Fibroblast of skin of abdomen (primary cell): ENCODE results near the gene MGAT4C.
"Not testable (repeated sequence)": the region's sequence is repeated elsewhere in the genome, so short reads cannot be mapped to it uniquely, and the experiment has no call there.

ENCODE experiments used
- DNase-seq: peaks from one replicate; pipeline ENCODE4 v3.0.0-alpha.2; 2013

The MGAT4C gene

DNA sequence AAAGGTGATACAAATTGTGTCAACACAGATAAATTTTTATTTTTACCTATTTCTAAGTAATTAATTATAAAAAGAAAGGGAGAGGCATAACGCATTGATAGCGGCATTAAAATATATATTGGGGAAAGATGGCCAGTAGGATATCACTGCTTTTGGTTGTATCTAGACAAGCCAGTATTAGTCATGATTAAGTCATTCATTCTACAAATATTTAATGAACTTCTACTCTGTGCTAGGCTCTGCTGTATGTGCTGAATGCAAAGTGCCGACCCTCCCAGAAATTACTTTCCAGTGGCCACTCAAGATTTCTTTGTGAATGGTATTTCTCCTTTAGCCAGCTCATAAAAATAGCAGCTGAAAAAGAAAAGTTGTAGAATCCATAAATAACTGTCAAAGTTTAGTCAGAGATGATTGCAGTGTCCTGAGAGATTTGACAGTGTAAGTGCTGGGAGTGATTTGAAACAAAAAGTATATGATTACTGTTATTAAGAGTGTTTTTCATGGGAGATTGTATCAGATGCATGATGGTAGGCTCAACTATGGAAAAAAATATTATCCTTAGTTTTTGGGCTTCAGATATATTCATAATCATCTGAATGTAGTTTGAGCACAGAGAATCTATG, 133.2 kb downstream of the MGAT4C start:
- peak; percentile 6 for DNase-seq

DNA sequence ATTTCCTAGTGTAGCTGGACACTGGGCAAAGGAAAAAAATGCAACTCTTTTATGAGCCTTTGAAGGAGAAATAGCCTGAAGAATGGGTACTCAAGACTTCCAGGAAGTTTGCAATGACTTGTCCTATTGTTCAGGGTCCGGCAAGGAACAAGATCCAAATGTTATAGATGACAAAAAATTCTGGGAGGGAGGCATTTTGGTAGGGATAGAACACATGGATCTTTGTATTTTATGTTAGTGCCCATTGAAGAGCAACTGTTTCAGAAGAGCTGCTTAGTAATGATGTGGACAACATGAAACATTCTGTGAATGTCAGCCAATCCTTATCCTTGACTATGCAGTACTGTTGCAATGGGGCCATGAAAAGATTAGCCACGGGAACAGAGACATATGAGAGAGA, 138.0 kb downstream of the MGAT4C start:
- no peak for DNase-seq

DNA sequence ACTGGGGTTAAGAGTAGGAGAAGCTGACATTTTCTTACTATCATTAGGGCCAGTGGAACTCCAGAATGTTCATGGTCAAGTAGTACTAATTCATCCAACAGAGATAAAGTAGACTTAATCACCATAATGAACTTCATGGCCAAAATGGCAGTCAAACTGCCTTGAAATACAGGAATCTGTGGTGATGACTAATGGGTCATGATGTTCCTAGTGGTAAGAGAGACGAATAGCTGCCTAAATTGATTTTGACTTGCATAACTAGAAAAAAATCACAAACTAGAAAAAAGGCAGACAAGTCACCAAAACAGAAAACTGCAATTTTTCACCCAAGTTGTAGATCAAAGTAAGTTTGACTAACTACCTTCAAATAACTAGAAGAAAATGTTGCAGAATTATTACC, 138.5 kb downstream of the MGAT4C start:
- DNase-seq = peak; percentile 69

DNA sequence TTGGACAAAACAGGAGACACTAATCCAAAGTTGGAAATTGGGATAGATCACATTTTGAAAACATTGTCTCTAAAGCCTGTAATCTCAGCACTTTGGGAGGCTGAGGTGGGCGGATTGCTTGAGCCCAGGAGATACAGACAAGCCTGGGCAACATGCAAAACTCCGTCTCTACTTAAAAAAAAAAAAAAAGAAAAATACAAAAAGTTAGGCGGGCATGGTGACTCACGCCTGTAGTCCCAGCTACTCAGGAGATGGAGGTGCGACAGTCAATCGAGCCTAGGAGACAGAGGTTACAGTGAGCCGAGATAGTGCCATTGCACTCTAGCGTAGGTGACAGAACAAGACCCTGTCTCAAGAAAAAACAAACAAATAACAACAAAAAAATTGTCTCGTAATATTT, 152.1 kb downstream of the MGAT4C start:
- DNase-seq = no peak

DNA sequence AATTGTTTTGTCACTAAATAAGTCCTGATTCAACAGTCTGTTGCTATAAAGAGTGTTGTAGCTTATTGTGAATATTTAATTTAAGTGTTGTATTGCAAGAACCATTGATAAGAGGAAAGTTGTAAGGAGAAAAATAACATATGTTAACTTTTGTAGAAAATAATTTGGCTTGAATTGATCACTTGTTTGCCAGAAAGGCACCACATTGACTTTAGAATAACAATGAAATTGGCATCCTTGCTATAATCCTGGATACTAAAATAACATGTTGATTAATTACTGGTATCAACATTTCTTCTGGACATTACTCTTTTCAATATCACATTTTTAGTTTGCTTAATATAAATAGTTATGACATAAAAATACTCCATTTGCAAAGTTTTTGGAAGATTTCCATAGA, 159.0 kb downstream of the MGAT4C start:
- no peak for DNase-seq

DNA sequence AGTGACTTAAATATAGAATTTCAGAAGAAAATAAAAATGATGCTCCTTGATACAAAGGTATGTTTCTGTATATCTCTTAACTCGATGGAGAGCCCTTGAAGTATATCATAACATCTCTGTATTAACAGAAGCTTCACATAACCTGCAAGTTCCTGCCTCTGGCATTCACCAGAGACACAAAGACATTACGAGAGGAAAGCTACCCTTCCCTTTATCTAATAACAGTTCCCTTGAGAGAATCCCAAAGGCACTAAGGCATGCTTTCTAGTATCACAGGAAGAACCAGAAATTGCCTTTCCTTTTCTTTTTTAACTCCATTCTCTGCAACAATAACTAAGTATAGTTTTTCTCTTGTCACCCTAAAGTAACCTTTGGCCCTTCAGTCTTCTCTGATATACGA, 164.5 kb downstream of the MGAT4C start:
- no peak for DNase-seq

DNA sequence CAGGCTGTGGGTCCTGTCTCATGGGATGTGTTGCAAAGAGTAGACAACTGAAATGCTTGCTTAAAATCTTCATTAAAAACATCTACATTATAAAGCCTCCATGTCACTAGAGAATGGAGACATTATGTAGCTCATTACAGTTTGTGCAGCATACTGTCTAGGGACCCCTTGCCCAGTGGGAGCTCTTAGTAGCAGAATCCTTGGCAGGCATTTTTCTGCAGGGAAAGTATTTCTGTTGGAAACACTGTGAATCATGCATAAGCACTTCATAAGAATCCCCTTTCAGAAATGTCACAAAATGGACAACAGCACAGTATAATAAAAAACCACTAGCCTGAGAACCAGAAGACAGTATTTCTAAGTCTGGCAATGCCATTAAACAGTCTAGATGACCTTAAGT, 174.3 kb downstream of the MGAT4C start:
- DNase-seq = no peak

DNA sequence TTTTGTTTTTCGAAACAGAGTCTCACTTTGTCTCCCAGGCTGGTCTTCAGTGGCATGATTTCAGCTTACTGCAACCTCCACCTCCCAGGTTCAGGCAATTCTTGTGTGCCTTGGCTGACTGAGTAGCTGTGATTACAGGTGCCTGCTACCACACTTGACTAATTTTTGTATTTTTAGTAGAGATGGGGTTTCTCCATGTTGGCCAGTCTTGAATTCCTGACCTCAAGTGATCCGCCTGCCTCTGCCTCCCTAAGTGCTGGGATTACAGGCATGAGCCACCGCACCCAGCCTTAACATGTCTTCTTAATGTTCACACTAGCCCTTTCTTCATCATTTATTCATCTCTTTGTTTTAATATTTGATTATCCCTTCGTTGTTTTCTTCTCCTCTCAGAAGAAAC, 197.1 kb downstream of the MGAT4C start:
- not testable (repeated sequence) for DNase-seq

DNA sequence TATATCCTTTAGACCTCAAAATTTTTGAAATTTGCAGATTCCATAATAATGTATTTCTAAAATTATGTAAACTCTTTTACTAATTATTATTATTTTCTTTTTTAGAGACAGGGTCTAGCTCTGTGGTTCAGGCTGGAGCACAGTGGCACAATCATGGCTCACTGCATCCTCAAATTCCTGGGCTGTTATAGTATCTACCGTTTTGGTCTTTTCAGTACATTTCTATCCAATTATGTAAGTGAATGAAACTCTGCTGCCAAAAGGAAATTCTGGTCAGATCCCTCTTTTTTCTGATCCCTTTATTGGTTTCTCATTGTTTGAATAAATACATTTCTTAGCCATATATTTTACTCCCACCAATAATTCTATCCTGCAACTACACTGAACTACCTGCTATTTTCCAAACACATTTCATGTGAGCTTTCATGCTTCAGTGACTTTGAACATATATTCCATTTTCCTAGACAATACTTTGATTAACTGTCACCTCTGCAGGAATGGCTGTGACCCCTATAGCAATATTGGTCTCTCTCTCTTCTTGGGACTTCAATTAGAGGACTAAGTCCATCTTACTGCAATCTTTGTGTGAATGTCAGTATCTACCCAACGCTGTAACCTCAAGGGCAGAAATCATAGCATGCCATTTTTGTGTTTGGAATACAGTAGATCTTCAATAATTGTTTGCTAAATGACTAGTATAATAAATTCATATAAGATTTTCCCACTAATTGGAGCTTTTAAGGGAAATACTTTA, 198.9 kb downstream of the MGAT4C start:
- DNase-seq = no peak

DNA sequence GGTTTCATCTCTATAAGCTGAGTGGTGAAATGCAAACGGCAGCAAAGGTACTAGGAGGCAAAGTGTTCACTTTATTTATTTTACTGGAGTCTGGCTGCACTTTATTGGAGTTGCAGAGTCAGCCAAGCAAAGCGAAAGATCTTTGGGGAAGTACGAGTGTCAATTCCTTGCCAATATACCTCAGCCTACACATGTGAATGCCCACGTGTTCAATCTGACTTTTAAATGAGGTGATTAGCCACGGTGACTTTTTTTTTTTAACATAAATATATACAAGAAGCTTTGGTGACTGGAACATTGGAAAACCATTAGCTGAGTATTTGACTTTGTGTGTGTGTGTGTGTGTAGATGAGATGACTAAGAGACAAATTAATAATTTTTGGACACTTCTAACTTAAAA, 203.3 kb downstream of the MGAT4C start:
- DNase-seq = no peak

DNA sequence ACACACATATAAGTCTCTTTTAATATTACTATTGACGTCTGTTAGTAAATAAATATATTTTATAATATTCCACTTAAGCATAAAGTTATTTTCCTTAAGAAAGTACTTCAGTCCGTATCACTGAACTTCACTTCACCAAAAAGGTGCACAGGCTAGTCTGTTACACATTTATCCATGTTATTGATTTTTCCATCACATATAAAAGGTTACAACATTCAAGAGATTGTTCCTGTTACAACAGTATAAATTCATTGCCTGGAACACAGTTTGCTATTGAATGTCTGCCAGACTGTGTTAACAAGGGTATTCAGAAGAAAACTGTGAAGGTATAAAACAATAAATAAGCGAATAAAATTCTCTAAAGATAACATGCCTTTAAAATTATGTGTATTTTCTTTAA, 206.2 kb downstream of the MGAT4C start:
- DNase-seq = no peak

DNA sequence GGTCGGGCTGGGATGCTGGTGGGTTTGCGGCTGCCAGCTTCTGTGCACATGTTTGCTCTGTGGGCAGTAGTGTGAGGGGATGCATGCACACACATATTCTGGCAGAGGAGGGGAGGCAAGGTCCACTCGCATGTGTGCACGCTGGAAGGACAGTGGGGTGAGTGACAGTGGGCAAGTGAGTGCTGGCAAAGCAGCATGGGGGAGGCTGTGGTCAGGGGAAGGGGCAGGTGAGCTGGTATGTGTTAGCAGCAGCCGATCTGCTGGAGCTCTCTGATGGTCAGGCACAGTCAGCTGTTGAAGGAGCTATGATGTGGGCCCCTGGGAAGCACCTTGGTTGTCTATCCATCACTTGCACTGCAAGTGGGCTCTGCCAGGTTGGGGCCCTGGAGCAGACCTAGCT, 211.8 kb downstream of the MGAT4C start:
- no peak for DNase-seq

DNA sequence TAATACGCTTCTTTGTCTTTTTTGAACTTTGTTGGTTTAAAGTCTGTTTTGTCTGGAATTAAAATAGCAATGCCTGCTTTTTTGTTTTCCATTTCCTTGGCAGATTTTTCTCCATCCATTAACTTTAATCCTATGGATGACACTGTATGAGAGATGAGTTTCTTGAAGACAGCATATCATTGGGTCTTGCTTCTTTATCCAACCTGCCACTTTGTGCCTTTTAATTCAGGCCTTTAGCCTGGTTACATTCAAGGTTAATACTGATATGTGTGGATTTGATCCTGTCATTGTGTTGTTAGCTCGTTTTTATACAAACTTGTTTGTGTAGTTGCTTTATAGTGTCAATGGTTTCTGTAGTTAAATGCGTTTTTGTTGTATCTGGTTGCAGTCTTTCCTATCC, 214.1 kb downstream of the MGAT4C start:
- no peak for DNase-seq

DNA sequence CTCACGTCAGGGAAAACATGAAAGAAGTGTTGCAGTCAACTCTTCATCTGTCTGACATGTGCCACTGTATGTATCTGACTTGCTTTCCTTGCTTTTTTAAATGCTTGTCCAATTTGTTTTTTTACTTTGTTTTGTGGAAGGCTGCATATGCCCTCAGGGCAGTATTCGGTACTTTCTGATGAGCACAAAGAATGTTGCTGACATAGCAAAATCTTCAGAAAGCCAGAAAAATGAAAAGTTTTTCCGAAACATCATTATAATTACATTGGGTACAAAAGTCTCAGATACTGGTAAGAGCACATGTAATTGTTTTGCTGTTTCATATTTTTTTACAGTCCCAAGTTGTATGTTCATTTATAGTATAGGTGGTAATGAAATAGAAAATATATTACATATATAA, 237.8 kb downstream of the MGAT4C start:
- DNase-seq = no peak

DNA sequence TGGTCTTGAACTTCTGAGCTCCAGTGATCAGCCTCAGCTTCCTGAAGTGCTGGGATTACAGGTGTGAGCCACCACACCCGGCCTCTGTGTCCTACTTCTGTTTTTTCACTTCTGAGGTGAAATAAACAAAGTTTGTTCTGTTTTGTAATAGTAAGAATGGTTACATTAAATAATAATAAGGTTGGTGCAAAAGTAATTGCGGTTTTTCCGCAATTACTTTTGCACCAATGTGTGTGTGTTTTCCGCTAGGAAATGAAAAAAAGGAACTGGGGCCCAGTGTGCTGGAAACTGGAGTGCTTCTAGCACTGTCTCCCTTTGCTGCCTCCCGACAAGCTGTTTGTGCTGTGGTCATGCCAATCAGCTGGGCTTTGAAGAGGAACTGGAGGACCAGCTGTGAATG, 241.2 kb downstream of the MGAT4C start:
- DNase-seq = no peak

DNA sequence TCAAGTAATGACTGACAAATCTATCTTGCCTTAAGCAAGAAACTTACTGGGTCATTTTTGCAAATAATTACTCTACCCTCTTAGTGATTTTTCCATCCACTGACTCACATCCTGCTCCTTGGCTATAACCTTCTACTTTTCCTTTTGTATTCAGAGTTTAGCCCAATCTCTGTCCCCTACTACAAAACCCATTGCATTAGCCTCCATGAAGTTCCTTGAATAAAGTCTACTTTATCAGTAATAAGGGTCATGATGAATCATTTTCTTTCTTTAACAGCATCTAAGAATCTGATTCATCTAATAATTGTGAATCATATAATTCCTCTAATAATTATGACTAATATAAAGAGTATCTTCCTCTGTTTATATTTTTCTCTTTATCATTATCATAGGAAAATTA, 249.5 kb downstream of the MGAT4C start:
- DNase-seq = no peak

DNA sequence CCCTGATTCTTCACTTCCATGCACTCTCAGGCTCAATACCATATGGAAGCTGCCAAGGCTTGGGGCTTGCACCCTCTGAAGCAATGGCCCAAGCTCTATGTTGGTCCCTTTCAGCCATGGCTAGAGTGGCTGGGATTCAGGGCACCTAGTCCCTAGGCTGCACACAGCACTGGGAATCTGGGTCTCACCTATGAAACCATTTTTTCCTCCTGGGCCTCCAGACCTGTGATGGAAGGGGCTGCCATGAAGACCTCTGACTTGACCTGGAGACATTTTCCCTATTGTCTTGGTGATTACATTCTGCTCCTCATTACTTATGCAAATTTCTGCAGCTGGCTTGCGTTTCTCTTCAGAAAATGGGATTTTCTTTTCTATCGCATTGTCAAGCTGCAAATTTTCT, 258.1 kb downstream of the MGAT4C start:
- no peak for DNase-seq

DNA sequence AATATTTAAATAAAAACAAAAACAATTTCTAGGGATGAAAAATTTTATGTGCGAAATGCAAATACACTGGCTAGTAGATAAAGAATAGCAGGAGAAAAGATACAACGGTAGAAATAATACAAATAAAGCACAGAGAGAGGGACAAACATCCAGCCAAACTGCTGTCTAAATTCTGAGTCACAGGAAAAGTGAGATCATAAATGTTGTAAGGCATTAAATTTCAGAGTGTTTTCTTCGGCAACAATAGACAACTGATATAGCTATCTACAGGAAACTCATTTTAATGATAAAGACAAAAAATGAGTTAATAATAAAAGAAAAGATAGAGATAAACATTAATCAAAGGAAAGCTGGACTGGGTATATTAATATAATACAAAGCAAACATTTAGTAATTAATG, 259.9 kb downstream of the MGAT4C start:
- no peak for DNase-seq

DNA sequence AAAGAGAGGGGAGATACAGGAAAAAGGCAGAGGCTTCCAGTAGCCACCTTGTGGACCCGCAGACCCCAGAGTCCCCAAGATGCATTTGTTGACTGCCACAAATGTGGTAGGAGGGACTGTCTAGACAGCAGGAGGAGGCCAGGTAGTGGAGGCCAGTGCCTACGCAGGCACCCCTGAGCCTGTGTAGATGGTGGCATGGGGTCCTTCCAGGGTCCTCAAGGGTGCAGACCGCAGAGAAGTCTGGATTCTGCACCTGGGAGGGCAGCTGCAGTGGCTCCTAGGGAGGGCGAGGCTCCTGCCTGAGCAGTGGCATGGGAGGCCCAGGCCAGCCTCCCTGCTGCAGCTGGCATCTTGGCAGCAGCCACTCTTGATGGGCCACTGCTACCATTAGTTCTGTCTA, 262.4 kb downstream of the MGAT4C start:
- DNase-seq = no peak

DNA sequence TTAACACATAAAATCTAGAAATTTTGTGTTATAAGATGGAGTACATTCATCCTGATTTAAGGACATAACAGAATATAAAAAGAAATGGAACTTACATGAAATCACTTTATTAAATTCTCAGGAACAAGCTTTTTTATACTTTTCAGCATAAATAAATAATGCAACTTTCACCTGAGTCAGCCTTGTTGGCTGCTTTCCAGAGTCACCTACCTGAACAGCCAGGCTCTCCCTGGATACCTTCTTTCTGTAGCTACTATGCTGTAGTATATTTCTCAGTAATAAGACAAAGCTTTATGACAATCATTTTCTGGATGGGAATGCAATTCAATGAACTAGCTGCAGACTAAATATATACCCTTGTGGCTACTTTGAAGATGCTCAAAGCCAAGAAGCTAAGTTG, 270.2 kb downstream of the MGAT4C start:
- no peak for DNase-seq

DNA sequence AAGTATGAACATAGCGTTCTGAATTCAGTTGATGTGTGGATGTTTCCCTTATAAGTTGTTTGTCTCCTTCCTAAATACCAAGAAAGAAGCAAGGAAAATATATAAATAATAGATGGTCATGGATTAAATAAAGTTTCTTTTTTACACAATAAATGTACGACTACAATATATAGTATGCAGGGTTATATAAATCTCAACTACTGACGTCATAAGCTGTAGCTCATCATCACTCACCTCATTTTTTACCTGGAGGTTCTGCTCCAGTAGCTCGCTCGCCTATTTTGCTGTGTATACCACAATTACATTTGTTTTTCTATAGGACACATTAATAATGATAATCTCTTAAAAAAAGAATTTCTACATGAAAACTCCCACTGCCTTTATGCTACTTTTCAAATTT, 272.6 kb downstream of the MGAT4C start:
- no peak for DNase-seq

DNA sequence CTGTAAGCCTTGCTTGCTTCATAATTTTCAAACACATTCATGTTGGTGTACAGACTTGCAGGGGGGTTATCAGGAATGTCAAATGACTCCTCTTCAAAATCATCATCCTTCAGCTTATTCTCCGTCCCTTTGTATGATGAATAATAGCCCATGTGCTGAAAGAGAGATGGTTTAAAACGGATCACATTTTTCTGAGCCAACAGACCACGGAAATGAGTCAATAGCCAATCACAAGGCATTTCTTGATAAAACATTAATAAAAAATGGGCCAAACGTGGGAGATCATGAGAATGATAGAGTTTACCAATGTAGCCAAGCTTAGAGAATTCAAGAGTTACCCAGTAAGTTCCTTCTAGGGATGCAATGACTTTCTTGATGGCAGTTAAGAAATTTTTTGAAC, 276.6 kb downstream of the MGAT4C start:
- DNase-seq = no peak

DNA sequence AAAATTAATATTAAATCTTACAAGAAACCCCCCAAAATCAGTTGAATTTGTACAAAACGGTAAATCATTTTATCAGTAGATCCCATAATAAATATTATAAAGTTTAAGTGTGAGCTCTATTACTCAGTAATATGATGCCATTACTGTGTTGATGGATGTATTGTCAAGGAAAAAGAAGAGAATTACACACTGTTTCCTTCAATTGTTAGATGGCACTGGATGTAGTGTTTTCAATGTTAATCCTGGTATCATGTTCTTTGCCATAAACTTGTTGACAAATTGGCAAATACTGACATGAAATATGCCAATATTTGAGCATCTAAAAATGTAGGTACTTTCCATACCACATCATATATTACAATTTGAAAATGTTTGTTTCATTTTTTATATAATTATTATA, 280.5 kb downstream of the MGAT4C start:
- no peak for DNase-seq

DNA sequence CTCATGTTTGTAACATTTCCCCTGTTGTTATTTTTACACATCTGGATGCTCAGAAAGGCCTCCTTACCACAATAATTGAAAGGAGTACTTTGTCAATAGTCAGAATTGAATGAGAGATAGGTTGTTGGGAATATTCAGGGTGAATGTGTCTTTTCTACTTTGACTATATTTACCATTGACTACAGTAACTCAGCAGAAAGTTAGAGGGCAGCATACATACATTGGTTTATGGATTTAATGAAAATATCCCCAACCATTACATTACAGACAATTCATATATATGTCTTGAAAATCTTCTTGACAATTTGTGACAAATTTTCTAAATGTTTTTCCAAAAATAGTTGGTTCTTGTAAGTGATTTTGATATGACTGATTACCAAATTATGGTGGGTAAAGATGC, 284.4 kb downstream of the MGAT4C start:
- no peak for DNase-seq

DNA sequence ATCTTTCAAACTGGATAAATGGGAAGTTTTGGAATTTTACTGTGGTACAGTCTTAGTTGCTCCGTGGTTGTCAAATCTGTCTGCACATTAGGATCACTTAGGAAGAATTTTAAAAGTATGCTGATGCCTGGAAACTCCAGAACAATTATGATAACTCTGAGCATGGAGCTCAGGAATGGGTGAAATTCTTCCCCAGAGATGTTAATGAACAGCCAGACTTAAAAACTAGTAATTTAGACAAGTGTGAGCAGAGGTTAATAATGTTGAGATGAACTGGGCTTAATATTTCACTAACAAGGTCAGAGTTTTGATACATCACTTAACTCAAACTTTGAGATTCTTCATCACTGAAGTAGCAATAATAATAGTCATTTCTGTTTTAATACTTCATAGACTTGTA, 287.6 kb downstream of the MGAT4C start:
- no peak for DNase-seq
